Neural cell (in vitro differentiated cells): ENCODE results near the gene CLTCL1. TPM values are rescaled to one million over a fixed set of nuclear protein-coding genes. Genes with fewer than 3 reads are reported as not detected.

Source experiments
- H2AFZ ChIP-seq: fragments of 200-600, 300-800 bp; sonication (generic), shearing (Covaris generic); 2 replicates; pipeline ENCODE4 v1.6.0; 2014; ENCODE audit warnings: low read depth, mild to moderate bottlenecking, antibody characterized with exemption, low read length, moderate library complexity
- H3F3A ChIP-seq: fragments of 200-600 bp; shearing (Covaris generic); 2 replicates; pipeline ENCODE4 v1.6.1; 2016; ENCODE audit warnings: mild to moderate bottlenecking, moderate library complexity, mixed read lengths, antibody characterized with exemption, low read length; ENCODE audit not compliant: insufficient read depth, poor library complexity, severe bottlenecking
- H3K27ac ChIP-seq: fragments of 200-600, 300-800 bp; sonication (generic), shearing (Covaris generic); 2 replicates; pipeline ENCODE4 v1.5.1; 2014; ENCODE audit warnings: mild to moderate bottlenecking, low read length, moderate library complexity
- H3K27me3 ChIP-seq: fragments of 300-800, 200-600 bp; sonication (generic), shearing (Covaris generic); 2 replicates; pipeline ENCODE4 v1.6.0; 2014; ENCODE audit warnings: mild to moderate bottlenecking, low read depth, low read length, moderate library complexity; ENCODE audit not compliant: insufficient read depth
- H3K36me3 ChIP-seq: fragments of 300-800, 200-600 bp; sonication (generic), shearing (Covaris generic); 2 replicates; pipeline ENCODE4 v1.5.1; 2014; ENCODE audit warnings: mild to moderate bottlenecking, antibody characterized with exemption, low read length, moderate library complexity; ENCODE audit not compliant: insufficient read depth
- H3K4me2 ChIP-seq: fragments of 300-800, 200-600 bp; sonication (generic), shearing (Covaris generic); 2 replicates; pipeline ENCODE4 v1.6.0; 2014; ENCODE audit warnings: mild to moderate bottlenecking, low read length
- H3K4me3 ChIP-seq: fragments of 300-800, 200-600 bp; sonication (generic), shearing (Covaris generic); 2 replicates; pipeline ENCODE4 v1.5.1; 2014; ENCODE audit warnings: mild to moderate bottlenecking, low read length, moderate library complexity
- H3K79me2 ChIP-seq: fragments of 200-600 bp; shearing (Covaris generic); replicated peaks from 2 replicates; pipeline ENCODE4 v1.6.0; 2014; ENCODE audit warnings: mild to moderate bottlenecking, low read length, moderate library complexity; ENCODE audit not compliant: insufficient read depth
- H3K9ac ChIP-seq: fragments of 300-800, 200-600 bp; sonication (generic), shearing (Covaris generic); 2 replicates; pipeline ENCODE4 v1.6.1; 2016; ENCODE audit warnings: mild to moderate bottlenecking, low read length, mixed read lengths
- H3K9me2 ChIP-seq: fragments of 200-600 bp; shearing (Covaris generic); 2 replicates; pipeline ENCODE4 v1.6.1; 2016; ENCODE audit warnings: mild to moderate bottlenecking, low read length, mixed read lengths; ENCODE audit not compliant: insufficient read depth
- H3K9me3 ChIP-seq: fragments of 200-600, 300-800 bp; sonication (generic), shearing (Covaris generic); 2 replicates; pipeline ENCODE4 v1.6.1; 2016; ENCODE audit warnings: mild to moderate bottlenecking, mixed run types, low read length, moderate library complexity, mixed read lengths
- H4K20me1 ChIP-seq: fragments of 200-600 bp; shearing (Covaris generic); 2 replicates; pipeline ENCODE4 v1.6.1; 2016; ENCODE audit warnings: mild to moderate bottlenecking, mixed run types; ENCODE audit not compliant: insufficient read depth
- CTCF ChIP-seq: fragments of 450-650 bp; IDR thresholded peaks from 2 replicates; pipeline ENCODE4 v1.5.1; 2014; ENCODE audit warnings: antibody characterized with exemption, mild to moderate bottlenecking, moderate library complexity; ENCODE audit not compliant: poor library complexity, severe bottlenecking
- EP300 ChIP-seq: fragments of 450-650 bp; conservative IDR thresholded peaks from 2 replicates; pipeline ENCODE4 v1.6.1; 2014; ENCODE audit warnings: antibody characterized with exemption, mild to moderate bottlenecking, moderate library complexity; ENCODE audit not compliant: poor library complexity, severe bottlenecking
- EZH2 ChIP-seq: fragments of 200-600, 300-800 bp; shearing (Covaris generic), sonication (generic); IDR thresholded peaks from 2 replicates; pipeline ENCODE4 v1.6.1; 2014; ENCODE audit warnings: antibody characterized with exemption, low read length, borderline replicate concordance, mild to moderate bottlenecking; ENCODE audit not compliant: insufficient read depth, poor library complexity, severe bottlenecking
- MXI1 ChIP-seq: fragments of 450-650 bp; conservative IDR thresholded peaks from 2 replicates; pipeline ENCODE4 v1.6.1; 2014; ENCODE audit warnings: antibody characterized with exemption, mild to moderate bottlenecking; ENCODE audit not compliant: poor library complexity, severe bottlenecking
- POLR2AphosphoS5 ChIP-seq: IDR thresholded peaks from 2 replicates; pipeline ENCODE4 v1.6.1; 2012
- RAD21 ChIP-seq: fragments of 450-650 bp; conservative IDR thresholded peaks from 2 replicates; pipeline ENCODE4 v1.6.1; 2014; ENCODE audit warnings: antibody characterized with exemption, mild to moderate bottlenecking, moderate library complexity
- REST ChIP-seq: IDR thresholded peaks from 2 replicates; pipeline ENCODE4 v1.6.1; 2012; ENCODE audit warnings: borderline replicate concordance
- SMC3 ChIP-seq: fragments of 450-650 bp; conservative IDR thresholded peaks from 2 replicates; pipeline ENCODE4 v1.6.1; 2014; ENCODE audit warnings: antibody characterized with exemption, mild to moderate bottlenecking, moderate library complexity; ENCODE audit not compliant: poor library complexity
- TAF1 ChIP-seq: IDR thresholded peaks from 2 replicates; pipeline ENCODE4 v1.6.1; 2012; ENCODE audit warnings: low read depth
- polyA plus RNA-seq: library from polyadenylated mRNA; depleted of rRNA; stranded (reverse); fragments of >200 nt; gene quantifications from 2 replicates; pipeline ENCODE4 v1.2.3, GENCODE V29; 2014

CLTCL1 gene
- polyA plus RNA-seq, 1 donor from 2014 or later = 7.8 TPM

- Histone ChIP-seq H3K27ac (no peak overlapping the region), H3K79me2 (no peaks in the 10 kb centered on the region), H3K36me3 (no peaks in the 10 kb centered on the region), H4K20me1 (no peaks in the 10 kb centered on the region), H3K27me3 (no peaks in the 10 kb centered on the region), H3K4me3 (no peak overlapping the region), H3K9me2 (no peaks in the 10 kb centered on the region), H3F3A (no peaks in the 10 kb centered on the region), H3K9ac (no peak overlapping the region), H3K4me2 (no peak overlapping the region), H3K9me3 (peaks cover 3% of the 10 kb centered on the region), H2AFZ (no peak overlapping the region)
- TF ChIP-seq EP300 = no peak
- TF ChIP-seq POLR2AphosphoS5 = no peak
- TF ChIP-seq REST = no peak
- no peak for TF ChIP-seq MXI1
- TF ChIP-seq TAF1 = no peak
- TF ChIP-seq SMC3 = no peak
- TF ChIP-seq RAD21 = no peak
- no peak for TF ChIP-seq CTCF
- no peak for TF ChIP-seq EZH2
Measured at GRCh38 chr22:19266547-19267086, 24.9 kb downstream of the CLTCL1 start.

DNA sequence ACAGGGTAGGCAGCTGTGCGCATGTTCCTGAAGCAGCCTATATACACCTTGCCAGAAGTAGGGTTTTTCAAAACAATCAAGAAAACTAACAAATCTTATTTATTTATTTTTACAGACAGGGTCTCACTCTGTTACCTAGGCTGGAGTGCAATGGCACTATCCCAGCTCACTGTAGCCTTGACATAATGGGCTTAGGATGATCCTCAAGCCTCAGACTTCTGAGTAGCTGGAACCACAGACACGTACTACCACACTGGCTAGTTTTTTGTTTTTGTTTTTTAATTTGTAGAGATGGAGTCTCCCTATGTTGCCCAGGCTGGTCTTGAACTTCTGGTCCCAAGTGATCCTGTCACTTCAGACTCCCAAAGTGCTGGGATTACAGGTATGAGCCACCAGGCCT, 25.7 kb downstream of the CLTCL1 start:
- no peak for TF ChIP-seq EP300
- TF ChIP-seq EZH2 = no peak
- no peak for TF ChIP-seq POLR2AphosphoS5
- TF ChIP-seq REST = no peak
- TF ChIP-seq CTCF = no peak
- no peak for TF ChIP-seq RAD21
- TF ChIP-seq MXI1 = no peak
- TF ChIP-seq TAF1 = no peak
- no peak for TF ChIP-seq SMC3
- Histone ChIP-seq H4K20me1 (no peaks in the 10 kb centered on the region), H3K79me2 (no peaks in the 10 kb centered on the region), H3K27me3 (no peaks in the 10 kb centered on the region), H3K9me2 (no peaks in the 10 kb centered on the region), H3K36me3 (no peaks in the 10 kb centered on the region), H2AFZ (no peak overlapping the region), H3K27ac (no peak overlapping the region), H3K4me3 (no peak overlapping the region), H3F3A (no peaks in the 10 kb centered on the region), H3K9me3 (peaks cover 3% of the 10 kb centered on the region), H3K9ac (no peak overlapping the region), H3K4me2 (no peak overlapping the region)
